GM12891 (cell line): Measurements from ENCODE around the gene PDE3A.
"Not testable (repeated sequence)": the region's sequence is repeated elsewhere in the genome, so short reads cannot be mapped to it uniquely, and the experiment has no call there.

Source experiments
- DNase-seq: peaks from one replicate; pipeline ENCODE4 v3.0.0; 2011; ENCODE audit warnings: low spot score; ENCODE audit not compliant: insufficient read length
- FAIRE-seq: peaks from 2 replicates; lab custom pipeline; 2011; peaks lifted over from hg19 to GRCh38; lab: Jason Lieb, UNC
- PAX5 ChIP-seq: IDR thresholded peaks from 2 replicates; pipeline ENCODE4 v1.6.1; 2011; ENCODE audit warnings: low read length, moderate library complexity, mild to moderate bottlenecking; ENCODE audit not compliant: insufficient read depth, severe bottlenecking
- POLR2A ChIP-seq: IDR thresholded peaks from 2 replicates; pipeline ENCODE4 v1.6.1; 2011; ENCODE audit warnings: low read depth, low read length, control low read depth
- POLR2AphosphoS5 ChIP-seq: IDR thresholded peaks from 2 replicates; pipeline ENCODE4 v1.6.1; 2011; ENCODE audit warnings: low read depth, low read length, control low read depth
- POU2F2 ChIP-seq: IDR thresholded peaks from 2 replicates; pipeline ENCODE4 v1.6.1; 2011; ENCODE audit warnings: low read depth, mild to moderate bottlenecking, control low read depth, low read length, moderate library complexity
- SPI1 ChIP-seq: IDR thresholded peaks from 2 replicates; pipeline ENCODE4 v1.6.1; 2011; ENCODE audit warnings: low read depth, low read length, control low read depth
- TAF1 ChIP-seq: IDR thresholded peaks from 2 replicates; pipeline ENCODE4 v1.6.1; 2011; ENCODE audit warnings: low read depth, low read length, control low read depth

The PDE3A gene

GRCh38 chr12:20370866-20371519, 2.7 kb downstream of the PDE3A start:
- DNase-seq (no peak), FAIRE-seq (no peak)
- TF ChIP-seq SPI1 (no peak), TAF1 (no peak), POU2F2 (no peak), POLR2A (no peak), POLR2AphosphoS5 (no peak), PAX5 (no peak)

- DNase-seq (no peak), FAIRE-seq (no peak)
- no peak for TF ChIP-seq POU2F2
- no peak for TF ChIP-seq POLR2A
- TF ChIP-seq TAF1, result no peak
- no peak for TF ChIP-seq PAX5
- TF ChIP-seq POLR2AphosphoS5, result no peak
- TF ChIP-seq SPI1, result no peak
These were observed 4.2 kb downstream of the PDE3A start for GRCh38 chr12:20372326-20373096.

DNA sequence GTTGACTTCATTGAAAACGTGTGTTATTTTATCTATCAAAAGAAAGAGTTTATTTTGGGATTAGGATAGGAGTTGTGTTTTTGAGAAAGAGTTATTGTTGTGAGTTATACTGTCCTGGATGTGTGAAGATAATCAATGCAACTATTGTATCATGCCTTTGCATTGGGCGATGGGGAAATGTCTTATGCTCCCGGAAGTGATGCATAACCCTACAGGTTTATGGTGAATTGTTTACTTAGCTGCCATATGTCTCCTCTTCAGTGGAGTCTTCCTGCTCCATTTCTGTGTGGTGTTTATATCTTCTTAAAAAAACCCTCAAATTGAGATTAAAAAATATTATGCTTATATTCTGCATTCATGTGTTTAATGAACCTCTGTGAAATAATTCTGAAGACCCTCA, 6.5 kb downstream of the PDE3A start:
- TF ChIP-seq TAF1, result no peak
- FAIRE-seq, result no peak
- no peak for DNase-seq

- TF ChIP-seq TAF1 (no peak), POLR2A (no peak), PAX5 (no peak)
- DNase-seq (no peak), FAIRE-seq (no peak)
These were observed 7.2 kb downstream of the PDE3A start for GRCh38 chr12:20375560-20375959.

DNA sequence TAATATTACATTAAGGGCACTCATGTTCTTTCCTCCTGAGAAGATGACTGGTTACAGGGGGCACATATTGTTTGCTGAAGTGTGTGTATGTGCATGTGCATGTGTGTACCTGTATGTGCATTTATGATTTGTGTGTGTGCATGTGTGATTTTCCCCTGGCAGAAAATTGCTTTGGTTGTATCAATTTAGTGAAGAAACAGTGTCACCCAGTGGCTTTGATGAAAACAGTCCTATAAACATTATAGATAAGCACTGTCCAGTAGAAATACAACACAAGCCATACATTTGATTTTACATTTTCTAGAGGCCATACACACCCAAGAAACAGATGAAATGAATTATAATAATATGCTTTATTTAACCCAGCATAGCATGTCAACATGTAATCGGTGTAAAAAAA, 8.6 kb downstream of the PDE3A start:
- TF ChIP-seq POLR2AphosphoS5 (no peak), POLR2A (no peak)
- FAIRE-seq, result peak; percentile 5
- DNase-seq, result no peak

DNA sequence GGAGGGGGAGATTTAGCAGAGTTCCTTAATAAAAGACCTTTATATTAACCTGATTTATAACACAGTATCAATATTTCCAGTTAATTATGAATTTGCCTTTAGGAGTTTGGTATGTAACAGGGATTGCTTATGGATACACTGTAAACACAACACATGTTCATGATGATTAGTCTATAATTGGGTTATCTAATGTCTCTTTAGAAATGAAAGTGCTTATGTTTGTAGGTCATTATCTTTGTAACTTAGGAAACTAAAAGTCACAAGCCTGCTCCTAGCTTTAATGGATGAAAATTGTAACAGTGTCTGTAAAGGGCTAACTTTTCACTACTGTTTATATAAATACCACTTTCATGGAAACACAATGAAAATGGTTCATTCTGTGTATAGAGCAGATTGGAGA, 9.4 kb downstream of the PDE3A start:
- TF ChIP-seq PAX5 (no peak), POLR2A (no peak), POLR2AphosphoS5 (no peak), POU2F2 (no peak), TAF1 (no peak), SPI1 (no peak)
- FAIRE-seq, result no peak
- no peak for DNase-seq

- DNase-seq (no peak), FAIRE-seq (no peak)
- no peak for TF ChIP-seq SPI1
- no peak for TF ChIP-seq TAF1
- no peak for TF ChIP-seq POU2F2
These were observed 13.8 kb downstream of the PDE3A start for GRCh38 chr12:20382117-20382516.

DNA sequence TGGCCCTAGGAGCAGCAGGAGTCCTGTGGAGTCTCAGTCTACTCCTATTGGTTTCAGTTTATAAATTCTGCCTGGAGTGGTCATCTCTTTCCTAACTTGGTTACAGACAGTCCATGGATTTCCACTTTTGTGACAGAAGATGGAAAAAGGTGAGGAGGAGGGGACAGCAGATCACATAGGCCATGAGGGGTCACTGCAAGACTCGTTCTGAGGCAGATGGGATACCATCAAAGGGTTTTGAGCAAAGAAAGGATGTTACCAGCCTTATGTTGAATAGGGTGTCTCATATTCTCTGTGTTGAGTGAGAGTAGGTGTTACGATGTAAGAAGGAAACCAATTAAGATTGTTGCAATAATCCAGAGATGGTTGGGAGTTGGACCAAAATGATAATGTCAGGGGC, 15.3 kb downstream of the PDE3A start:
- no peak for FAIRE-seq
- TF ChIP-seq SPI1 (no peak), TAF1 (no peak), POU2F2 (no peak), POLR2AphosphoS5 (no peak), POLR2A (no peak), PAX5 (no peak)
- DNase-seq, result no peak

DNA sequence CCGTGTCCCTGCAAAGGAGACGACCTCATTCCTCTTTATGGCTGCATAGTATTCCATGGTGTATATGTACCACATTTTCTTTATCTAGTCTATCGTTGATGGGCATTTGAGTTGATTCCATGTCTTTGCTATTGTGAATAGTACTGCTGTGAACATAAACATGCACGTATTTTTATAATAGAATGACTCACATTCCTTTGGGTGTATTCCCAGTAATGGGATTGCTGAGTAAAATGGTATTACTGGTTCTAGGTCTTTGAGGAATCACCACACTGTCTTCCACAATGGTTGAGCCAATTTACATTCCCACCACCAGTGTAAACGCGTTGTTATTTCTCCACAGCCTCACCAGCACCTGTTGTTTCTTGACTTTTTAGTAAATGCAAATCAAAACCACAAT, 16.5 kb downstream of the PDE3A start:
- DNase-seq, FAIRE-seq: not testable (repeated sequence)

- FAIRE-seq, result no peak
These were observed 22.5 kb downstream of the PDE3A start for GRCh38 chr12:20390846-20391245.

DNA sequence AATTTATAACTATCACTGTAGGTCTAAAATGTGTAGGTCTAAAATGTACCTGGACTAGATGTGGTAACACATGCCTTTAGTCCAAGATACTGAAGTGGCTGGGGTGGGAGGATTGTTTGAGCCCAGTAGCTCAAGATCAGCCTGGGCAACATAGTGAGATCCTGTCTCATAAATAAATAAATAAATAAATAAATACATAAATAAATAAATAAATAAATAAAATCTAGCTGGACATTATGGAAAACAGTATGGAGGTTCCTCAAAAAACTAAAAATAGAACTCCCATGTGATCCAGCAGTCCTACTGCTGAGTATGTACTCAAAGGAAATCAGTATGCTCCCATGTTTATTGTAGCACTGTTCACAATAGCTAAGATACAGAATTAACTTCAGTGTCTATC, 24.0 kb downstream of the PDE3A start:
- no peak for TF ChIP-seq POLR2AphosphoS5
- DNase-seq, result no peak
- no peak for FAIRE-seq

More at GRCh38 chr12:20390846-20391245, 22.5 kb downstream of the PDE3A start:
- no peak for DNase-seq
- TF ChIP-seq SPI1, result no peak
- TF ChIP-seq PAX5, result no peak
- TF ChIP-seq POLR2AphosphoS5, result no peak
- no peak for TF ChIP-seq POLR2A
- no peak for TF ChIP-seq TAF1
- no peak for TF ChIP-seq POU2F2

DNA sequence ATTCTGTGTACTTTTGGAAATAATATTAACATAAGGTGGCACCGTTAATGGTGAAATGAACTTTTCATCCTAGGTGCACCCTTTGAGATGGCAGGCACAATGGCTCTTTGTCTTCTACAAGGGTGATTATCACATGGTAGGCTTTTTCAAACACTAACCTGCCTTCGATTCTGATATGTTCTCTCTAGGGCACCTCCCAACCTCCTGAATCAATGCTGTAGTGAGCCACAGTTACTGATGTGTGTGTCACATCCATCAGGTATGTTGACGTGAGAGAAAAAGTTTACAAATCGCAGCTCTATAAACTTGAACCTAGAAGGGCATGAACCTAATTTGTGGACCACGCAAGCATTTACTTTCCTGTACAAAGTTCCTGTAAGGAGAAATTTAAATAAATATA, 25.4 kb downstream of the PDE3A start:
- no peak for FAIRE-seq

More for the DNA sequence above, 25.4 kb downstream of the PDE3A start:
- DNase-seq, result no peak
- TF ChIP-seq POLR2AphosphoS5 (no peak), TAF1 (no peak), PAX5 (no peak), POLR2A (no peak), SPI1 (no peak), POU2F2 (no peak)
